PFSK-1 (cell line): Measurements from ENCODE around the gene IFI44.

ENCODE experiments used
- FOXP2 ChIP-seq: optimal IDR thresholded peaks from 2 replicates; pipeline ENCODE3; 2011; ENCODE audit warnings: borderline replicate concordance, control low read depth, inconsistent platforms; ENCODE audit not compliant: insufficient read depth; ENCODE audit errors: extremely low read length, extremely low read depth
- POLR2AphosphoS5 ChIP-seq: IDR thresholded peaks from 2 replicates; pipeline ENCODE4 v1.6.1; 2012; ENCODE audit warnings: low read depth, mild to moderate bottlenecking, control low read depth, low read length, moderate library complexity
- REST ChIP-seq, 2 experiments: IDR thresholded peaks; 2 replicates each; pipeline versions ENCODE4 v1.6.1 to v1.8.0; 2011 to 2012; ENCODE audit warnings: low read depth in 2 of 2, low read length in 2 of 2, control low read depth in 1 of 2, inconsistent platforms in 1 of 2, mild to moderate bottlenecking in 1 of 2, moderate library complexity in 1 of 2; ENCODE audit not compliant: insufficient read depth in 1 of 2
- SIN3A ChIP-seq: IDR thresholded peaks from 2 replicates; pipeline ENCODE4 v1.6.1; 2012; ENCODE audit warnings: mild to moderate bottlenecking, low read length, moderate library complexity, borderline replicate concordance; ENCODE audit not compliant: insufficient read depth
- TAF1 ChIP-seq: IDR thresholded peaks from 2 replicates; pipeline ENCODE4 v1.6.1; 2012; ENCODE audit warnings: low read length, control low read depth, borderline replicate concordance; ENCODE audit not compliant: insufficient read depth

The IFI44 gene

GRCh38 chr1:78619803-78620579 lies 29.6 kb upstream of the IFI44 start, which contains the start of gene IFI44L:
IFI44L (plus strand) TSS chr1:78620448; CDS start chr1:78627916, 7,468 bp downstream.
- no peak for TF ChIP-seq FOXP2
- no peak for TF ChIP-seq SIN3A
- TF ChIP-seq POLR2AphosphoS5, result no peak
- no peak for TF ChIP-seq REST (IDR thresholded peaks at IDR 0.05; ENCODE audit: insufficient read depth in 1 of 2, low read depth in 2 of 2, low read length in 2 of 2)
- TF ChIP-seq TAF1, result no peak

GRCh38 chr1:78620666-78621065 lies 29.0 kb upstream of the IFI44 start:
- TF ChIP-seq TAF1 (no peak), SIN3A (no peak), POLR2AphosphoS5 (no peak), REST (IDR thresholded peaks at IDR 0.05; ENCODE audit: insufficient read depth in 1 of 2, low read depth in 2 of 2, low read length in 2 of 2) (no peak), FOXP2 (no peak)

- no peak for TF ChIP-seq REST (IDR thresholded peaks at IDR 0.05; ENCODE audit: insufficient read depth in 1 of 2, low read depth in 2 of 2, low read length in 2 of 2)
- no peak for TF ChIP-seq SIN3A
- no peak for TF ChIP-seq FOXP2
- TF ChIP-seq TAF1, result no peak
- no peak for TF ChIP-seq POLR2AphosphoS5
Measured at GRCh38 chr1:78622548-78622947, 27.1 kb upstream of the IFI44 start.

- TF ChIP-seq REST (IDR thresholded peaks at IDR 0.05; ENCODE audit: insufficient read depth in 1 of 2, low read depth in 2 of 2, low read length in 2 of 2) (no peak), SIN3A (no peak), FOXP2 (no peak), TAF1 (no peak), POLR2AphosphoS5 (no peak)
Measured at GRCh38 chr1:78624035-78624434, 25.6 kb upstream of the IFI44 start.

- no peak for TF ChIP-seq REST (IDR thresholded peaks at IDR 0.05; ENCODE audit: insufficient read depth in 1 of 2, low read depth in 2 of 2, low read length in 2 of 2)
- TF ChIP-seq FOXP2, result no peak
- TF ChIP-seq TAF1, result no peak
- TF ChIP-seq POLR2AphosphoS5, result no peak
- no peak for TF ChIP-seq SIN3A
Measured at GRCh38 chr1:78627321-78627720, 22.3 kb upstream of the IFI44 start.
